Measurements from ENCODE around the gene KPNB1. TPM values are rescaled to one million over a fixed set of nuclear protein-coding genes. Genes with fewer than 3 reads are reported as not detected.

The KPNB1 gene
- polyA plus RNA-seq, 4 donors: 220 to 256 (median 244) TPM

GRCh38 chr17:47708864-47709541 lies 59.3 kb downstream of the KPNB1 start:
- no peak for DNase-seq (ENCODE audit: low read depth in 4 of 4, low spot score in 2 of 4)

GRCh38 chr17:47709594-47709993 lies 59.9 kb downstream of the KPNB1 start:
- DNase-seq (ENCODE audit: low read depth in 4 of 4, low spot score in 2 of 4): no peak

GRCh38 chr17:47711366-47712099 lies 61.8 kb downstream of the KPNB1 start:
- DNase-seq (ENCODE audit: low read depth in 4 of 4, low spot score in 2 of 4): no peak

GRCh38 chr17:47712330-47713023 lies 62.8 kb downstream of the KPNB1 start:
- no peak for DNase-seq (ENCODE audit: low read depth in 4 of 4, low spot score in 2 of 4)

GRCh38 chr17:47713980-47714700 lies 64.4 kb downstream of the KPNB1 start:
- no peak for DNase-seq (ENCODE audit: low read depth in 4 of 4, low spot score in 2 of 4)

GRCh38 chr17:47714773-47715396 lies 65.2 kb downstream of the KPNB1 start:
- DNase-seq (ENCODE audit: low read depth in 4 of 4, low spot score in 2 of 4): no peak

- DNase-seq (ENCODE audit: low read depth in 4 of 4, low spot score in 2 of 4): no peak
These were observed 66.1 kb downstream of the KPNB1 start for GRCh38 chr17:47715669-47716325.

GRCh38 chr17:47716375-47716774 lies 66.7 kb downstream of the KPNB1 start:
- no peak for DNase-seq (ENCODE audit: low read depth in 4 of 4, low spot score in 2 of 4)

GRCh38 chr17:47717261-47717697 lies 67.6 kb downstream of the KPNB1 start:
- no peak for DNase-seq (ENCODE audit: low read depth in 4 of 4, low spot score in 2 of 4)

GRCh38 chr17:47717979-47718621 lies 68.4 kb downstream of the KPNB1 start:
- DNase-seq (ENCODE audit: low read depth in 4 of 4, low spot score in 2 of 4): no peak

- no peak for DNase-seq (ENCODE audit: low read depth in 4 of 4, low spot score in 2 of 4)
These were observed 69.1 kb downstream of the KPNB1 start for GRCh38 chr17:47718634-47719405.

GRCh38 chr17:47719411-47720152 lies 69.9 kb downstream of the KPNB1 start:
- no peak for DNase-seq (ENCODE audit: low read depth in 4 of 4, low spot score in 2 of 4)

- DNase-seq (ENCODE audit: low read depth in 4 of 4, low spot score in 2 of 4): no peak
These were observed 70.5 kb downstream of the KPNB1 start for GRCh38 chr17:47720196-47720595.

GRCh38 chr17:47720754-47721533 lies 71.2 kb downstream of the KPNB1 start:
- DNase-seq (ENCODE audit: low read depth in 4 of 4, low spot score in 2 of 4): no peak

GRCh38 chr17:47721725-47722124 lies 72.0 kb downstream of the KPNB1 start:
- no peak for DNase-seq (ENCODE audit: low read depth in 4 of 4, low spot score in 2 of 4)

- DNase-seq (ENCODE audit: low read depth in 4 of 4, low spot score in 2 of 4): no peak
These were observed 75.0 kb downstream of the KPNB1 start for GRCh38 chr17:47724705-47725104.

GRCh38 chr17:47725446-47726111 lies 75.9 kb downstream of the KPNB1 start:
- DNase-seq (ENCODE audit: low read depth in 4 of 4, low spot score in 2 of 4): no peak

All from left renal cortex interstitium (tissue), 4 donors.